ENCODE measurements around the gene LHX8.

DNA sequence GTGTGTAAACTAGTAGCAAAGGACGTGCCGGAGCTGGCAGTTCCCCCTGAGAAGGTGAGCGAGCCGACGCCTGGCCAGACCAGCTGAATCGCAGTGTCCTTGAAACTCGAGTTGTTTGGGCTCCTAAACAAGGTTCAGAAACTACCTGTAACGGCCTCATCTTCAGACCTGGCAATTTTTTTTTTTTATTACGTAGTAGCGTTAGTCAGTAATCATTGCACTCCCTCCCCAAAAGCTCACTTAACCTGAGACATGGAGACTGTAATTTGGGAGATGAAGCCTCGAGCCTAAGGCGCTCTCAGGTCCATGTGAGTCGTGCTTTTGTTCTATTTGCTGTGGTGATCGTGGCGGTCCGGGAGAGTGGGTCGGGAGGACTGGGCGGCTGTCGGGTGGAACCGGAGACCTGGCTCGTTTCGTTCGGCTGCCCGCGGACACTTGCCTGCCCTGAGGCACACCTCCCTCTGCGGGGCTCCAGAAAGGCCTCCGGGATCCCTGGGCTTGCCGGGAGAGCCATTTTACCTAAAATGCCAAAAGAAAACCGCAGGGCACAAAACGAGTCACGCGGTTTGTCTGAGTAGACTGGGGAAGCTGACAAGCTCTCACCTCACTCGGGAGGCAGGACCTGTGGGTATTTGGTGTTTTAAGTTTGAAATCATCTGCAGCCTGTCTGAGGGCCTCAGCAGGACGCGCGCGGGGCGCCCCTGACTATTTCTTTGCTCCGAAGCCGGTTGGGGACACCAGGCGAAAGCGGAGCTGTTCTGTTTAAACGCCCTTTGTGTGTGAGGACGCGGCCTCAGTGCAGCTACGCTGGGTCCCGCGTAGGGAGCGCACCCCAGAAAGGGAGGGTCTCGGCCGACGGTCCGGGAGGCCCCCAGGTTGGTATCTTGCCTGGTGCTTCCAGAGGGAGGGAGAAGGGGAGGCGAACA is 722 bp downstream of the LHX8 start:
- TF ChIP-seq, protein P1, sequence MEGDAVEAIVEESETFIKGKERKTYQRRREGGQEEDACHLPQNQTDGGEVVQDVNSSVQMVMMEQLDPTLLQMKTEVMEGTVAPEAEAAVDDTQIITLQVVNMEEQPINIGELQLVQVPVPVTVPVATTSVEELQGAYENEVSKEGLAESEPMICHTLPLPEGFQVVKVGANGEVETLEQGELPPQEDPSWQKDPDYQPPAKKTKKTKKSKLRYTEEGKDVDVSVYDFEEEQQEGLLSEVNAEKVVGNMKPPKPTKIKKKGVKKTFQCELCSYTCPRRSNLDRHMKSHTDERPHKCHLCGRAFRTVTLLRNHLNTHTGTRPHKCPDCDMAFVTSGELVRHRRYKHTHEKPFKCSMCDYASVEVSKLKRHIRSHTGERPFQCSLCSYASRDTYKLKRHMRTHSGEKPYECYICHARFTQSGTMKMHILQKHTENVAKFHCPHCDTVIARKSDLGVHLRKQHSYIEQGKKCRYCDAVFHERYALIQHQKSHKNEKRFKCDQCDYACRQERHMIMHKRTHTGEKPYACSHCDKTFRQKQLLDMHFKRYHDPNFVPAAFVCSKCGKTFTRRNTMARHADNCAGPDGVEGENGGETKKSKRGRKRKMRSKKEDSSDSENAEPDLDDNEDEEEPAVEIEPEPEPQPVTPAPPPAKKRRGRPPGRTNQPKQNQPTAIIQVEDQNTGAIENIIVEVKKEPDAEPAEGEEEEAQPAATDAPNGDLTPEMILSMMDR (IDR thresholded peaks at IDR 0.05), result no peak
- no peak for TF ChIP-seq POLR2A (IDR thresholded peaks at IDR 0.05)

Measured in Peyer's patch (tissue), 4 donors.